Measurements from ENCODE around the gene MGP. TPM values are rescaled to one million over a fixed set of nuclear protein-coding genes. Genes with fewer than 3 reads are reported as not detected.

MGP gene
- polyA plus RNA-seq, 2 donors = 32.7 to 51.2 TPM

DNA sequence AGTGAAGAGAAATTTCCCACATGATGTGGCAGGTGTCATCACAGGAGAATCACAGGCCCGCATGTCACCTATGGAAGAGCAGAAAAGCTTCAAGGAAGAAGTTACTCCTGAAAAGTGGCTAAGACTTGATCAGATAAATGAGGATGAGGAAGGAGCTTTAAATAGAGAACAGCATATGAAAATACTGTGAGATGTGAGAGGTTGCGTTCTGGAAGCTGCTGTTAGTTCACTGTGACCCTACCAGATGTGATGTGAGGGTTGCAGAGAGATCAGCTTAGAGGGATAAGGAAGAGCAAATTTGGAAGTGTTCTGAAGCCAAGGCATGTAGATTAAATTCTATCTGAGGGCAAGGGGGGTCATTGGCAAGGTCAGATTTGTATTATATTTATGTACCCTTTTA lies 35.6 kb upstream of the MGP start:
- H3K27ac ChIP-seq (ENCODE audit: low read depth in 2 of 2, low read length in 1 of 2) = no peak overlapping the region

DNA sequence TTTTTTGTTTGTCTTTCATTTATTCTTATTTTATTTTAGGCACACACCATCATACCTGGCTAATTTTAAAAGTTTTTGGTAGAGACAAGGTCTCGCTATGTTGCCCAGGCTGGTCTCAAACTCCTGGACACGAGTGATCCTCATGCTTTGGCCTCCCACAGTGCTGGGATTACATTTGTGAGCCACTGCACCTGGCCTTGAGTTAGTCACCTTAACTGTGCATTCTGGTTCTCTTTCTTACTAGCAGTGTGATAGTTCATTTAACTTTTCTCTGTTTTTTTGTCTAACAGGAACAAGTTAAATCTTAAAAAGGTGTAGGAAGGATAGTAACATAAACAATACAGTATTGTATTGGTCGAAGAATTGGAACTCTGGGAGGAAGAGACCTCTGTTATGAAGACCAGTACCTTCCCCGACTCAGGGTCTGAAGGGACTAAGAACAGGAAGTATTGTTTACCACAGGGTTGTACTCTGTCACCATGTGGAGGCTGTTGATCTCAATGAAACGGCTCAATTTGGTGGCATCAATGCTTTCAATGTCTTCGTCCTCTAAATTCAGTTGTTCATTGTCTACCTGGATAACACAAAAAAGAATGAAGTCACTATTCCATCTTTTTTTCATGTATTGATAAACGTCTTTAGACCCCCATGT lies 34.9 kb upstream of the MGP start:
- WGBS, 2 donors = 77 to 79% methylated on average over 7 of the region's 7 CpGs
- H3K36me3 ChIP-seq (ENCODE audit: control insufficient read depth in 2 of 2, insufficient read depth in 2 of 2, low read length in 1 of 2) = no peaks in the 10 kb centered on the region

More for the DNA sequence above, 35.6 kb upstream of the MGP start:
- Histone ChIP-seq H3K36me3 (ENCODE audit: control insufficient read depth in 2 of 2, insufficient read depth in 2 of 2, low read length in 1 of 2) (no peaks in the 10 kb centered on the region), H3K4me1 (ENCODE audit: control insufficient read depth in 2 of 2, insufficient read depth in 2 of 2, low read length in 1 of 2) (no peaks in the 10 kb centered on the region), H3K9me3 (ENCODE audit: control insufficient read depth in 2 of 2, insufficient read depth in 1 of 2, low read depth in 1 of 2, low read length in 1 of 2) (no peaks in the 10 kb centered on the region), H3K4me3 (ENCODE audit: low read depth in 1 of 2, low read length in 2 of 2) (no peak overlapping the region), H3K27me3 (ENCODE audit: control insufficient read depth in 1 of 2, insufficient read depth in 2 of 2, low read length in 2 of 2) (no peaks in the 10 kb centered on the region)
- WGBS, 2 donors = 95% methylated on average over 2 of the region's 2 CpGs

DNA sequence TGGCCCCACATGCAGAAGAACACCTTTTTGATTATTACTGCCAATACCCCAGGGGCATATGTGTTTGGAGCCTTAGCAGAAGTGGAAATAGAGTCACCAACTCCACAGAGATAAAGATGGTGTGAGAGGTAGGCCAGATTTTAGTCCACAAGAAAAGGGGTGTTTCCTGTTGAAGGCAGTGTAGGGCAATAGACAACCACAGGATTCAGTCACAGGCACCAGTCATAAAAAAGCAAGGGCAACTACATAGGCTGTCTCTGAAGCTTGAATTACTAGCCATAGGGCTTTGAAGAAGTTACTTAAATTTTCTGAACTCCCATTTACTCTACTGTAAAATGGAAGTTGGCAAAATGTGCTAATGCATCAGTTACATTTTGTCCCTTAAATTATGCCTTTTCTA lies 33.8 kb upstream of the MGP start:
- H3K27ac ChIP-seq (ENCODE audit: low read depth in 2 of 2, low read length in 1 of 2) = no peak overlapping the region
- H3K4me3 ChIP-seq (ENCODE audit: low read depth in 1 of 2, low read length in 2 of 2) = no peak overlapping the region
- H3K27me3 ChIP-seq (ENCODE audit: control insufficient read depth in 1 of 2, insufficient read depth in 2 of 2, low read length in 2 of 2) = no peaks in the 10 kb centered on the region
- no peaks in the 10 kb centered on the region for H3K4me1 ChIP-seq (ENCODE audit: control insufficient read depth in 2 of 2, insufficient read depth in 2 of 2, low read length in 1 of 2)
- no peaks in the 10 kb centered on the region for H3K9me3 ChIP-seq (ENCODE audit: control insufficient read depth in 2 of 2, insufficient read depth in 1 of 2, low read depth in 1 of 2, low read length in 1 of 2)
- H3K36me3 ChIP-seq (ENCODE audit: control insufficient read depth in 2 of 2, insufficient read depth in 2 of 2, low read length in 1 of 2) = no peaks in the 10 kb centered on the region

More for the DNA sequence above, 34.9 kb upstream of the MGP start:
- Histone ChIP-seq H3K27ac (ENCODE audit: low read depth in 2 of 2, low read length in 1 of 2) (no peak overlapping the region), H3K27me3 (ENCODE audit: control insufficient read depth in 1 of 2, insufficient read depth in 2 of 2, low read length in 2 of 2) (no peaks in the 10 kb centered on the region), H3K4me1 (ENCODE audit: control insufficient read depth in 2 of 2, insufficient read depth in 2 of 2, low read length in 1 of 2) (no peaks in the 10 kb centered on the region), H3K9me3 (ENCODE audit: control insufficient read depth in 2 of 2, insufficient read depth in 1 of 2, low read depth in 1 of 2, low read length in 1 of 2) (no peaks in the 10 kb centered on the region), H3K4me3 (ENCODE audit: low read depth in 1 of 2, low read length in 2 of 2) (no peak overlapping the region)

GRCh38 chr12:14915736-14916135 lies 30.1 kb upstream of the MGP start:
- Histone ChIP-seq H3K27me3 (ENCODE audit: control insufficient read depth in 1 of 2, insufficient read depth in 2 of 2, low read length in 2 of 2) (no peaks in the 10 kb centered on the region), H3K27ac (ENCODE audit: low read depth in 2 of 2, low read length in 1 of 2) (no peak overlapping the region), H3K4me3 (ENCODE audit: low read depth in 1 of 2, low read length in 2 of 2) (no peak overlapping the region), H3K36me3 (ENCODE audit: control insufficient read depth in 2 of 2, insufficient read depth in 2 of 2, low read length in 1 of 2) (no peaks in the 10 kb centered on the region), H3K9me3 (ENCODE audit: control insufficient read depth in 2 of 2, insufficient read depth in 1 of 2, low read depth in 1 of 2, low read length in 1 of 2) (no peaks in the 10 kb centered on the region), H3K4me1 (ENCODE audit: control insufficient read depth in 2 of 2, insufficient read depth in 2 of 2, low read length in 1 of 2) (peaks cover 0 to 5% of the 10 kb centered on the region in 2 donors)
- WGBS, 2 donors = 59 to 74% methylated on average over 2 of the region's 2 CpGs

DNA sequence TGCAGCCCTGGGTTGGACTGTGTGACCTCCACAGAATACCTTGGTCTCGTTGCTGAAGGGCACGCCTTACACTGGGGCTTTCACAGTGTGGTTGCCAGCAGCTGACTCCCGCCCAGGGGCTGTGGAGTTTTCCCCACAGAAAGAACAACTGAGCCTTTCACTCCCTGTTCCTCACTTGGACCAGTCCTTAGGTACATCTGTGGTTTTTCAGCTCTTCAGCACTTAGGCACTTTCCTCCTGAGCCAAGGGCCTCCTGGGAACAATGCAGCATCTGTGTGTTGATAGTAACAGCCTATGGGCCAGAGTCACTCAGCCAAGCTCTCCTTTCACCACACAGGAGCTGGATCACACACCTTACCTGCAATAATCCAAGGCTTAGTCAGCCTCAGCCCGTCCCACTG lies 27.7 kb upstream of the MGP start:
- whole genome bisulfite sequencing, 2 donors = 49 to 63% methylated on average over 4 of the region's 4 CpGs

DNA sequence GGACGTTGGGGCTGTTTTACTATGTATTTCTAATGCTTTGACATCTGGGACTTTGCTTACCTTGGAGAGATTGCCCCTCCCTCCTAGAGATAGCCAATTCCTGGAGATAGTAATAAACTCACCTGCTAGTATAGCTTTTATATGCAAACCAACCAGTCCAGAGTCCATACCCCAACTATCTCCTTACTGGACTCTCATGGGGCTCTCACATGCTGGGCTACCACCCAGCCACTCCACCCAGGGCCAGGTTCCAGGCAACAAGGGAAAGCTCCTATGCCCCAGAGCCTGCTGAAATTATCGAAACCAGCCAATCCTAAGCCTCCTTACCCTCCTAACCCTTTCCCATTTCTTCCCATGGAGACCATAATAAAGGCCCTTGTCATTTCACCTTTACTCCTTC lies 25.5 kb upstream of the MGP start:
- 43 to 96% methylated on average over 2 of the region's 2 CpGs for WGBS, 2 donors
- H3K27ac ChIP-seq (ENCODE audit: low read depth in 2 of 2, low read length in 1 of 2) = no peak overlapping the region
- H3K9me3 ChIP-seq (ENCODE audit: control insufficient read depth in 2 of 2, insufficient read depth in 1 of 2, low read depth in 1 of 2, low read length in 1 of 2) = no peaks in the 10 kb centered on the region
- peaks cover 0 to 5% of the 10 kb centered on the region in 2 donors for H3K4me1 ChIP-seq (ENCODE audit: control insufficient read depth in 2 of 2, insufficient read depth in 2 of 2, low read length in 1 of 2)
- no peaks in the 10 kb centered on the region for H3K27me3 ChIP-seq (ENCODE audit: control insufficient read depth in 1 of 2, insufficient read depth in 2 of 2, low read length in 2 of 2)
- H3K36me3 ChIP-seq (ENCODE audit: control insufficient read depth in 2 of 2, insufficient read depth in 2 of 2, low read length in 1 of 2) = no peaks in the 10 kb centered on the region
- H3K4me3 ChIP-seq (ENCODE audit: low read depth in 1 of 2, low read length in 2 of 2) = no peak overlapping the region

More for the DNA sequence above, 27.7 kb upstream of the MGP start:
- Histone ChIP-seq H3K36me3 (ENCODE audit: control insufficient read depth in 2 of 2, insufficient read depth in 2 of 2, low read length in 1 of 2) (no peaks in the 10 kb centered on the region), H3K9me3 (ENCODE audit: control insufficient read depth in 2 of 2, insufficient read depth in 1 of 2, low read depth in 1 of 2, low read length in 1 of 2) (no peaks in the 10 kb centered on the region), H3K27ac (ENCODE audit: low read depth in 2 of 2, low read length in 1 of 2) (peak overlapping the region; percentile 36 to 50), H3K4me3 (ENCODE audit: low read depth in 1 of 2, low read length in 2 of 2) (no peak overlapping the region), H3K27me3 (ENCODE audit: control insufficient read depth in 1 of 2, insufficient read depth in 2 of 2, low read length in 2 of 2) (no peaks in the 10 kb centered on the region), H3K4me1 (ENCODE audit: control insufficient read depth in 2 of 2, insufficient read depth in 2 of 2, low read length in 1 of 2) (peaks cover 0 to 5% of the 10 kb centered on the region in 2 donors)

DNA sequence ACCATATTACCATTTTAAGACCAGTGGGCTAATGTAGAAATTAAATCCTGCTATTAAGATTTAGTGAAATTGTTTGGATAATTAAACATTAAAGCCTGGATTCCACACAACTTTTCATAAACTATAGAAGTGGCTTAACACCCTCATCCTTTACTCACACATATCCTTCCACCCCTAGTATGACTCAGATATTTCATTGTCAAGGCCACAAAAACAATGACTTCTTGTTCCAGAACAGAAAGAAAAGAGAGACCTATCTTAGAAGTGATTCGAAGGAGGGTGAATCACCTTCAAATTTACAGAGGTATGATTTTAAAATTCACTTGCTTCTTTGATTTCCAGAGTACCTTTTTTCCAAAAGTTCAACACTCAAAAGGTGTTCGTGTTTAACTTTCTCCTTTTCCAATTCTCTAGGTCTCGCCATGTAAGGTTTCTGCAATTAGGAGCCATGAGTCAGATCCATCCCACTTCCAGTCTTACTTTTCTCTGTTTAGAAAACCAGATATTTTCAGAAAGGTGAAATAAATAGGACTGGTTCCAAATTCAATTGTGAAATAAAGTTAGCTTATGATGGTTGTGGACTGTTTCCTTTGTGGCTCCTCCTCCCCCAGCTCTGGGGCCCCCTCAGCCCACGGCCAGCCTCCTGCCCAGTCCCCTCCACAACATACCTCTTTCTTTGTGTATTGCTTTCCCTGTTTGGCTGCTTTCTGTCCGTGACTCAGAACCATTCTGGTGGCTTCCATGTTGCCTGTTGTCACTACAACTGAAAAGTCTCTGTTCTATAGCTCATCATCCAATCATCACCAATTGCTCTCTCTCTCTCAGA lies 24.6 kb upstream of the MGP start:
- WGBS, 2 donors = 72 to 74% methylated on average over 5 of the region's 5 CpGs

DNA sequence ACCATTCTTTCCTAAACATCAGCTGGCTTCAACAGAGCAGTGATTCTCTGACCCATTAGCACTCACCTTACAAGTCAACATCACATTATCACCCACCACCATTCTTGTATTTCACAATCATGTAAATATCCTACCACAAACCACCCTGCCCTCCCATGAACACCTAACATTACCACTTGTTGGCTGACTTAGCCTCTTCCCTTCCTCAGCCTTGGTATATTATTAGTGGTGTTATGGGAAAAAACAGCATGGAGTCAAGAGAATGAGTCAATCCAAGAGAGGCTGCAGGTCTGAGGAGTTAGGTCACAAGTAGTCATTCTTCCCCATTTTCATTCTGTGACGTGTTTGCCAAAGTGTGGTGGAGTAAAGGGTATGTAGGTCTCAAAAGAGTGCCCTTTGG lies 22.3 kb upstream of the MGP start:
- H3K4me1 ChIP-seq (ENCODE audit: control insufficient read depth in 2 of 2, insufficient read depth in 2 of 2, low read length in 1 of 2) = peaks cover 0 to under 1% of the 10 kb centered on the region in 2 donors
- no peak overlapping the region for H3K4me3 ChIP-seq (ENCODE audit: low read depth in 1 of 2, low read length in 2 of 2)
- WGBS, 2 donors = 75 to 88% methylated on average over 1 of the region's 1 CpG
- no peaks in the 10 kb centered on the region for H3K27me3 ChIP-seq (ENCODE audit: control insufficient read depth in 1 of 2, insufficient read depth in 2 of 2, low read length in 2 of 2)
- H3K36me3 ChIP-seq (ENCODE audit: control insufficient read depth in 2 of 2, insufficient read depth in 2 of 2, low read length in 1 of 2) = no peaks in the 10 kb centered on the region
- no peaks in the 10 kb centered on the region for H3K9me3 ChIP-seq (ENCODE audit: control insufficient read depth in 2 of 2, insufficient read depth in 1 of 2, low read depth in 1 of 2, low read length in 1 of 2)
- H3K27ac ChIP-seq (ENCODE audit: low read depth in 2 of 2, low read length in 1 of 2) = no peak overlapping the region

More for the DNA sequence above, 24.6 kb upstream of the MGP start:
- Histone ChIP-seq H3K4me1 (ENCODE audit: control insufficient read depth in 2 of 2, insufficient read depth in 2 of 2, low read length in 1 of 2) (peaks cover 0 to 5% of the 10 kb centered on the region in 2 donors), H3K36me3 (ENCODE audit: control insufficient read depth in 2 of 2, insufficient read depth in 2 of 2, low read length in 1 of 2) (no peaks in the 10 kb centered on the region), H3K4me3 (ENCODE audit: low read depth in 1 of 2, low read length in 2 of 2) (no peak overlapping the region), H3K27ac (ENCODE audit: low read depth in 2 of 2, low read length in 1 of 2) (peak overlapping the region; percentile 2 to 52), H3K27me3 (ENCODE audit: control insufficient read depth in 1 of 2, insufficient read depth in 2 of 2, low read length in 2 of 2) (no peaks in the 10 kb centered on the region), H3K9me3 (ENCODE audit: control insufficient read depth in 2 of 2, insufficient read depth in 1 of 2, low read depth in 1 of 2, low read length in 1 of 2) (no peaks in the 10 kb centered on the region)

- H3K4me3 ChIP-seq (ENCODE audit: low read depth in 1 of 2, low read length in 2 of 2) = no peak overlapping the region
- no peaks in the 10 kb centered on the region for H3K4me1 ChIP-seq (ENCODE audit: control insufficient read depth in 2 of 2, insufficient read depth in 2 of 2, low read length in 1 of 2)
- H3K9me3 ChIP-seq (ENCODE audit: control insufficient read depth in 2 of 2, insufficient read depth in 1 of 2, low read depth in 1 of 2, low read length in 1 of 2) = no peaks in the 10 kb centered on the region
- H3K27me3 ChIP-seq (ENCODE audit: control insufficient read depth in 1 of 2, insufficient read depth in 2 of 2, low read length in 2 of 2) = no peaks in the 10 kb centered on the region
- no peak overlapping the region for H3K27ac ChIP-seq (ENCODE audit: low read depth in 2 of 2, low read length in 1 of 2)
- 76 to 79% methylated on average over 5 of the region's 5 CpGs for WGBS, 2 donors
- no peaks in the 10 kb centered on the region for H3K36me3 ChIP-seq (ENCODE audit: control insufficient read depth in 2 of 2, insufficient read depth in 2 of 2, low read length in 1 of 2)
Observed at GRCh38 chr12:14906114-14906513, 20.5 kb upstream of the MGP start.
